SK-N-SH treated with all-trans-retinoic acid at 6 μM for 48 hours (cell line): ENCODE results near the gene CXCL17.

Source experiments
- ARNTL ChIP-seq: fragments of 450-650 bp; formaldehyde crosslinking; IDR thresholded peaks from 2 replicates; pipeline ENCODE4 v1.5.0; 2020; ENCODE audit warnings: low read depth, mild to moderate bottlenecking, moderate library complexity, borderline replicate concordance
- CSRNP3 ChIP-seq: fragments of 250-450 bp; sonication (Bioruptor Pico); IDR thresholded peaks from 2 replicates; pipeline ENCODE4 v1.5.1; 2021; ENCODE audit warnings: mild to moderate bottlenecking, moderate library complexity
- PATZ1 ChIP-seq: fragments of 250-450 bp; sonication (Bioruptor Pico); IDR thresholded peaks from 2 replicates; pipeline ENCODE4 v1.8.0; 2020; ENCODE audit warnings: mild to moderate bottlenecking, moderate library complexity, borderline replicate concordance
- POU6F1 ChIP-seq: fragments of 250-450 bp; sonication (Bioruptor Pico); IDR thresholded peaks from 2 replicates; pipeline ENCODE4 v1.8.0; 2021; ENCODE audit warnings: low read depth, mild to moderate bottlenecking, moderate library complexity, borderline replicate concordance
- RARB ChIP-seq: fragments of 250-450 bp; sonication (Bioruptor Pico); IDR thresholded peaks from 2 replicates; pipeline ENCODE4 v1.8.0; 2021; ENCODE audit warnings: mild to moderate bottlenecking, moderate library complexity
- TOX ChIP-seq: fragments of 250-450 bp; sonication (Bioruptor Pico); IDR thresholded peaks from 2 replicates; pipeline ENCODE4 v1.8.0; 2021; ENCODE audit warnings: mild to moderate bottlenecking, moderate library complexity, borderline replicate concordance

DNA sequence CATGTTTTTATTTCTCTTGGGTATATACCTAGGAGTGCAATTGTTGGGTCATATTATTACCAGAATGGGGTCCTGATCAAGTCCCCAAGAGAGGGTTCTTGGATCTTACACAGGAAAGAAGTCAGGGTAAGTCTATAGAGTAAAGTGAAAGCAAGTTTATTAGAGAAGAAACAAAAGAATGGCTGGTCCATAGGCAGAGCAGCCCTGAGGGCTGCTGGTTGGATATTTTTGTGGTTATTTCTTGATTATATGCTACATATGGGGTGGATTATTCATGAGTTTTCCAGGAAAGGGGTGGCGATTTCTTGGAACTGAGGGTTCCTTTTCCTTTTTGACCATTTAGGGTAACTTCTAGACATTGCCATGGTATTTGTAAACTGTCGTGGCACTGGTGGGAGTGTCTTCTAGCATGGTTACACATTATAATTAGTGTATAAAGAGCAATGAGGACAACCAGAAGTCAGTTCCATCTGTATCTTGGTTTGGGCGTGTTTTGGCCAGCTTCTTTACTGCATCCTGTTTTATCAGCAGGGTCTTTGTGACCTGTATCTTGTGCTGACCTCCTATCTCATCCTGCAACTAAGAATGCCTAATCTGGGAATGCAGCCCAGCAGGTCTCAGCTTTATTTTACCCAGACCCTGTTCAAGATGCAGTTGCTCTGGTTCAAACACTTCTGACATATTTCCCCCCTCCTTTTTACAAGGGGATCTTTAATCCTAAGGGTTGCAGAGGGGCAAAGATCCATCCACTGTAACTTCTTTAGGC is 44.5 kb upstream of the CXCL17 start:
- TF ChIP-seq POU6F1 (CRISPR knock-in tag), result no peak
- no peak for TF ChIP-seq TOX (CRISPR knock-in tag)
- no peak for TF ChIP-seq ARNTL (CRISPR knock-in tag)
- TF ChIP-seq PATZ1 (CRISPR knock-in tag), result no peak
- TF ChIP-seq RARB (CRISPR knock-in tag), result no peak
- TF ChIP-seq CSRNP3, result no peak
